BE2C (cell line): ENCODE data around the gene EPS8.

ENCODE experiments used
- DNase-seq: peaks from one replicate; pipeline ENCODE4 v3.0.0-alpha.2; 2020
- H3K27me3 ChIP-seq: fragments of 250-450 bp; sonication (Bioruptor Pico); 2 replicates; pipeline ENCODE4 v1.5.1; 2020; ENCODE audit warnings: mild to moderate bottlenecking
- H3K36me3 ChIP-seq: fragments of 250-450 bp; sonication (Bioruptor Pico); 2 replicates; pipeline ENCODE4 v1.5.1; 2020; ENCODE audit warnings: mild to moderate bottlenecking
- H3K4me1 ChIP-seq: fragments of 250-450 bp; sonication (Bioruptor Pico); 2 replicates; pipeline ENCODE4 v1.5.1; 2020
- H3K4me3 ChIP-seq: 2 replicates; pipeline ENCODE4 v1.5.1; 2011; ENCODE audit warnings: low read depth, low read length
- H3K9me3 ChIP-seq: fragments of 250-450 bp; sonication (Bioruptor Pico); 2 replicates; pipeline ENCODE4 v1.5.1; 2020
- TF ChIP-seq, protein P1 (sequence below): IDR thresholded peaks from 2 replicates; pipeline ENCODE4 v1.5.1; 2012; ENCODE audit warnings: mild to moderate bottlenecking, low read depth, low read length

The EPS8 gene

DNA sequence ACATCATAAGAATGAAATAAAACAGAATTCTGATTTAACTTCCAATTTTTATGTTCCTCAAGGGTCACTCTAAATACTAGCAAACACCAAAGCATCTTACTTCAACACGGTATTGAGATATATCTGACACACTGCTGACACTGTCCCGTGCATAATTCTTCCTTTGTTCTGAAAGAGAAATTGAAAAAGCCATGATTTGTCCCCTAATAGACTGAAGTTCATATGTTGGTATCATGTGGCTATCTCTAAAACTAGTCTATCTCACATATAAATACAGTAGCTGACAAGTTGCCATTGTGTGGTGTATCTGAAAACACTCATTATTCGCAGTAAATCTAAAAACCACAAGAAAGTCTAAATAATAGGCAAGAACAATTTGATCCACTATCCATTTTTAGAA, 118.4 kb downstream of the EPS8 start:
- Histone ChIP-seq H3K27me3 (peaks cover 44% of the 10 kb centered on the region), H3K9me3 (no peaks in the 10 kb centered on the region), H3K4me3 (no peak overlapping the region), H3K4me1 (no peaks in the 10 kb centered on the region), H3K36me3 (no peaks in the 10 kb centered on the region)
- TF ChIP-seq, protein P1, sequence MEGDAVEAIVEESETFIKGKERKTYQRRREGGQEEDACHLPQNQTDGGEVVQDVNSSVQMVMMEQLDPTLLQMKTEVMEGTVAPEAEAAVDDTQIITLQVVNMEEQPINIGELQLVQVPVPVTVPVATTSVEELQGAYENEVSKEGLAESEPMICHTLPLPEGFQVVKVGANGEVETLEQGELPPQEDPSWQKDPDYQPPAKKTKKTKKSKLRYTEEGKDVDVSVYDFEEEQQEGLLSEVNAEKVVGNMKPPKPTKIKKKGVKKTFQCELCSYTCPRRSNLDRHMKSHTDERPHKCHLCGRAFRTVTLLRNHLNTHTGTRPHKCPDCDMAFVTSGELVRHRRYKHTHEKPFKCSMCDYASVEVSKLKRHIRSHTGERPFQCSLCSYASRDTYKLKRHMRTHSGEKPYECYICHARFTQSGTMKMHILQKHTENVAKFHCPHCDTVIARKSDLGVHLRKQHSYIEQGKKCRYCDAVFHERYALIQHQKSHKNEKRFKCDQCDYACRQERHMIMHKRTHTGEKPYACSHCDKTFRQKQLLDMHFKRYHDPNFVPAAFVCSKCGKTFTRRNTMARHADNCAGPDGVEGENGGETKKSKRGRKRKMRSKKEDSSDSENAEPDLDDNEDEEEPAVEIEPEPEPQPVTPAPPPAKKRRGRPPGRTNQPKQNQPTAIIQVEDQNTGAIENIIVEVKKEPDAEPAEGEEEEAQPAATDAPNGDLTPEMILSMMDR: no peak
- DNase-seq: no peak

DNA sequence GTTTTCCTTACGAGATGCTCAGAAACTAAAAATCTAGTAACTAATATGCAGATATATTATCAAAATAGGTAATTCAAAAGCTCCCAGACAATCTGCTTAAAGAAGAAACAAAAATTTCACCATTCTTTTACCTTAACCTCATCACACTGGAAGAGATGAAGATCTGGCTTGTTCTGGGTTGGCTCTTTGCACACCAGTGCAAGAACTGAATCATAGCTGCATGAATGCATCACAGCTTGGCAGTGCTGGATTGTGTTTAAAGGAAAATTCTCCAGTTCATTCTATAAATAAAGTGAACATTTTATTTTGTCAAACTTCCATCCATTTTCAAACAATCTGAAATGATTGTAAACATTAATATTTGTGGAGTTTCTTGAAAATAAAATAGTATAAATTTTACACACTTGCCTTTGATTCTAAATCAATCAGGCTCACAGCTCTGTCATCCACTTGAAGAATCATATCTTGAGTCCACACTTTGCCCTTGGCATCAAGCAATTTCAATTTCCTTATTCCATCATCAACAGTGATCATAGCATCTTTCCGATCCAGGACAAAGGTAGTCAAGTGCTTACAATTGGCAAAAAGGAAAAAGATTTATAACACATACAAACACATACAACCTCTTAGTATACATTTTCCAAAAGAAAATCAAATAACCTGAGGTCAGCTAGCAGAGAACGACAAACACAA, 119.8 kb downstream of the EPS8 start:
- DNase-seq: no peak
- H3K27me3 ChIP-seq: peaks cover 45% of the 10 kb centered on the region
- TF ChIP-seq, protein P1: no peak

DNA sequence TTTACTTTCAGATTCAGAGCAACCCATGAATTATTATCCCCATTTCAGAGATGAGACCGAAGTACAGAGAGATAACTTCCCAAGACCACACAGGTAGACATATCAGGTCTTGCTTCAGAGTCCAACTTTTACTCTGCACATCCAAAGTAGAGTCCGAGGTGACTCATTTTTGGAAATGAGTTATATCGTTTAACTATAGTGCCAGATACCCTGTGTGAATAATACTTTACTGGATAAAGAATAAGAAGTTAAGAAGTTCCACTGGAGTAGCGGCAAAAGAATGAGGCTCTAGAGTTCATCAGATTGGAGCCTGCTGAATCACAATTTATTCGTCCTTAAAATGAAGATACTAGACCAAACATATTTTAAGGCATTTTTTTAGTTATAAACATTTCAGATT, 124.7 kb downstream of the EPS8 start:
- Histone ChIP-seq H3K4me1 (no peaks in the 10 kb centered on the region), H3K4me3 (no peak overlapping the region), H3K36me3 (no peaks in the 10 kb centered on the region), H3K27me3 (peaks cover 19% of the 10 kb centered on the region), H3K9me3 (no peaks in the 10 kb centered on the region)
- DNase-seq: no peak
- TF ChIP-seq, protein P1: no peak

More for the DNA sequence above, 119.8 kb downstream of the EPS8 start:
- Histone ChIP-seq H3K4me1 (no peaks in the 10 kb centered on the region), H3K4me3 (no peak overlapping the region), H3K36me3 (no peaks in the 10 kb centered on the region), H3K9me3 (no peaks in the 10 kb centered on the region)

DNA sequence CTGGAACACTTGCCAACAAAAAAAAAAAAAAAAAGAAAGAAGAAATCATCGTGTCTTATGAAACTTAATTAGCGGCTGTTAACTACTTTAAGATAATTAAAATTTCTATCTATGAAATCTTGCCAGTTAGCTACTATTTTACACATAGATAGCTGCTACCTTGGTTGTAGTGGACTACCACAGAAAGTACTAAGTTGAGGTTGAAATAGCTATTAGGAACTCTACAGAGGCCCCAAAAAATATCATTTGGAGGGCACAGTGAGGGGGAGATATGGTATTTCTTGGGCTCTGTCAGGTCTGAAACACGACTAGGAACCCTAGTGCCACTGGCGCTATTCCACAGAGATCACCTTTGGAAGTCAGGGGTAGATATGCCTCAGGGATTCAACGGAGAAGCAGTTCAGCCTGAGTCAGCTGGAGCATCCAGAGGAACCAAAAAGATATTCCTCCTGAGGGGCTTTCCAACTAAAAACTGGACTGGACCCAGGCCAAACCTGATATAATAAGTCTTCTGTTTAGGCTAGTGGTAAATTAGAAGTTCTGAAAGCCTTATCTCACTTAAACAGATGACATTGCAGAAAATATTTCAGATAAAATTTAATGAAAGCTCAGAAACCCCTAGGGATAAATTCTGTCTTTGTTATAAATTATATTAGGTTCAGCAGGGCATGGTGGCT, 126.1 kb downstream of the EPS8 start:
- H3K9me3 ChIP-seq: no peaks in the 10 kb centered on the region
- DNase-seq: no peak
- no peaks in the 10 kb centered on the region for H3K36me3 ChIP-seq
- no peaks in the 10 kb centered on the region for H3K4me1 ChIP-seq
- H3K4me3 ChIP-seq: no peak overlapping the region
- H3K27me3 ChIP-seq: peaks cover 24% of the 10 kb centered on the region
- TF ChIP-seq, protein P1: no peak

DNA sequence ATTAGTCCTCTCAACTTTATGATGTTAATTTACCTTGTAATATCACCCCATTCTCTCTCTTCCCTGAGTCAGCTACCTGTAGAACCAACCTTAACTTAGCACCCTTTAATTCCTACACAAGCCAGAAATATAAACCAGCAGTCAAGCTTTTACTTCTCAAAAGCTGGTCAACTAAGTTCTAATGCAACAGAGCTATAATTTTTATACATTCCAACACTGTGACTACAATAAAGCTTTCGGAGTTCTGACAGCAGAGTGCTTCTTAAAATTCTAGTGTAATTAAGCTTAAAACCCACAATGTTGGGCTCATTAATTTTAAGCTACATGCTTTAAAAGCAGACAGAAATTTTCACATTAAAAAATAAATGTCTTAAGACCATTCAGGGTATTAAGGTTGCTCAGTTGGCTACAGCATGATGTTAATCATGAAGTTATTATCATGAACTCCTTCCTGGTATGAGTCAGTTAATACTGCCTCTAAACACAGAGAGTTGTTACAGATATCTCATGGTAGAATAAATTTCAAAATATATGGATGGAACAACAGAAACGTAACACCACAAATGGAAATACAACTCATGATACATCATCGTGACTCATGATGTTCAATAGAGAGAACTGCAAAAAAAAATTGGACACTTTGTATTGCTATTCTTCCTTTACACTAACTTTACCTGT, 126.7 kb downstream of the EPS8 start:
- peaks cover 25% of the 10 kb centered on the region for H3K27me3 ChIP-seq
- no peak for DNase-seq
- H3K9me3 ChIP-seq: no peaks in the 10 kb centered on the region
- H3K4me1 ChIP-seq: no peaks in the 10 kb centered on the region
- no peak overlapping the region for H3K4me3 ChIP-seq
- H3K36me3 ChIP-seq: no peaks in the 10 kb centered on the region
- TF ChIP-seq, protein P1: no peak
